ENCODE results near the gene ATOX1. TPM values are rescaled to one million over a fixed set of nuclear protein-coding genes. Genes with fewer than 3 reads are reported as not detected.

ATOX1 gene
- total RNA-seq, 2 experiments from 2014 or later = 83.1 to 89.9 TPM

DNA sequence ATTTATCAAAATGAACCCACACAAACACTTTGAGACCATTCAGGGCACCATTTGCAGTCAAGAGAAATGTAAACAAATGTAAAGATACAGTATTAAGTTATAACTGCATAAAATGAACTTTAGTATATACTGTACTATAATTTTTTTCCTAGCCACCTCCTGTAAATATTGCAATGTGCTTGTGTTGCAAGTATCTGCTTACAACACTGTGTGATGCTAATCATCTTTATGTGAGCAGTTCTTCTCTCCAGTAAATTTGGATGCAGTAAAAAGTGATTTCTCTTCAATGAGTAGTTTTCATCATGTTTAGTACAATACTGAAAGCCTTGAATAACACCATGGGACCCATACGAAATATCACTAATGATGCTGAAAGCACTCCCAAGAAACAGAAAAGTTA, 22.8 kb upstream of the ATOX1 start:
- ChIA-PET POLR2A (interaction anchor here (1.1 kb wide), 1 partner anchor 8 kb away, joined by 5 read pairs; no protein-coding TSS in a partner anchor), CTCF (interaction anchor here (1.3 kb wide), 1 partner anchor 10 kb away, joined by 3 read pairs; the partner anchor contains the start of gene G3BP1)
- H3K4me3 Mint-ChIP-seq = no peak overlapping the region
- H3K9me3 Mint-ChIP-seq = no peaks in the 10 kb centered on the region
- peaks cover 84% of the 10 kb centered on the region for H3K4me1 Mint-ChIP-seq (ENCODE audit: low read depth)
- H3K27me3 Mint-ChIP-seq = no peaks in the 10 kb centered on the region
- H3K27ac Mint-ChIP-seq = no peak overlapping the region
- intact Hi-C loops (cut with micrococcal nuclease) = no loop called here
- peaks cover 24% of the 10 kb centered on the region for H3K36me3 Mint-ChIP-seq
- DNase-seq = no peak

- DNase-seq = no peak
- Mint-ChIP-seq H3K4me1 (ENCODE audit: low read depth) (peaks cover 85% of the 10 kb centered on the region), H3K36me3 (peaks cover 29% of the 10 kb centered on the region), H3K4me3 (no peak overlapping the region), H3K27ac (no peak overlapping the region), H3K27me3 (no peaks in the 10 kb centered on the region), H3K9me3 (no peaks in the 10 kb centered on the region)
- POLR2A ChIA-PET = no interaction called here
- intact Hi-C loops (cut with micrococcal nuclease) = no loop called here
- CTCF ChIA-PET = no interaction called here
Observed at GRCh38 chr5:151780348-151780747, 21.9 kb upstream of the ATOX1 start.

DNA sequence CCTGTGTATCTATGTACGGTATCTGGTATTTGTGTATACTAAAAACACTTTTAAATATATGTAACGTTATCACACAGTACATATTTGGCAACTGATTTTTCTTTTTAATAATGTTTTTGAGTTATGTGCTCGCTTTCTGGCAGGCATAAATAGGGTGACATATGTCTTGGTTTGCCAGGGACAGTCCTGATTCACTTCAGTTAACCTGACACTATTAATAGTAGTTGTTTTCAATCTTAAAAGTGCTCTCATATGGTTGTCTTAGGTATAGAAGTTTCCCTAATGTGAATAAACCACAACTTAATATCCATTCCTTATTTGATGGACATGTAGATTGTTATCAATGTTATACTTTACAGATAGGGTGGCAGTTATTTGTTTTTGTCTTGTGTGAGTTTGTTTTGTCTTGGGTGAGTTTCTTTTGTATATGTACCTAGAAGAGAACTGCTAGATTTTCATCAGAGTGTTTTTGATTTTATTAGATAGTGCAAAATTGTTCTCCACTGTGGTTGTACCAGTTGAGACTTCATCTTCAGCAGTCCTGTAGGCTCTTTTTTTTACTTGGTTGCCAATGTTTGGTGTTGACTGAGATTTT, 21.2 kb upstream of the ATOX1 start:
- DNase-seq = no peak
- H3K9me3 Mint-ChIP-seq = no peaks in the 10 kb centered on the region
- CTCF ChIA-PET = no interaction called here
- no peak overlapping the region for H3K4me3 Mint-ChIP-seq
- POLR2A ChIA-PET = no interaction called here
- intact Hi-C loops (cut with micrococcal nuclease) = loop anchor here (10.0 kb wide), 1 partner anchor 695 kb away; the partner anchor contains the start of gene TNIP1
- peaks cover 86% of the 10 kb centered on the region for H3K4me1 Mint-ChIP-seq (ENCODE audit: low read depth)
- H3K36me3 Mint-ChIP-seq = peaks cover 29% of the 10 kb centered on the region
- H3K27me3 Mint-ChIP-seq = no peaks in the 10 kb centered on the region
- H3K27ac Mint-ChIP-seq = peak overlapping the region; percentile 49

- peaks cover 44% of the 10 kb centered on the region for H3K36me3 Mint-ChIP-seq
- H3K27ac Mint-ChIP-seq = no peak overlapping the region
- no peaks in the 10 kb centered on the region for H3K9me3 Mint-ChIP-seq
- POLR2A ChIA-PET = interaction anchor here (1.6 kb wide), 1 partner anchor 10 kb away, joined by 5 read pairs; no protein-coding TSS in a partner anchor
- peak overlapping the region; percentile 46 for H3K4me3 Mint-ChIP-seq
- no peaks in the 10 kb centered on the region for H3K27me3 Mint-ChIP-seq
- H3K4me1 Mint-ChIP-seq (ENCODE audit: low read depth) = peaks cover 64% of the 10 kb centered on the region
- intact Hi-C loops (cut with micrococcal nuclease) = loop anchor here (10.0 kb wide), 1 partner anchor 690 kb away; the partner anchor contains the start of gene TNIP1
- no peak for DNase-seq
- CTCF ChIA-PET = interaction anchor here (0.9 to 1.3 kb wide), 2 partner anchors 10 to 34 kb away, joined by 3 to 4 read pairs; no protein-coding TSS in a partner anchor
Observed at GRCh38 chr5:151775025-151775606, 16.7 kb upstream of the ATOX1 start.

GRCh38 chr5:151773951-151774350, 15.5 kb upstream of the ATOX1 start:
- Mint-ChIP-seq H3K27ac (peak overlapping the region; percentile 20), H3K9me3 (no peaks in the 10 kb centered on the region), H3K27me3 (no peaks in the 10 kb centered on the region), H3K4me3 (peak overlapping the region; percentile 85), H3K36me3 (peaks cover 38% of the 10 kb centered on the region), H3K4me1 (ENCODE audit: low read depth) (peaks cover 55% of the 10 kb centered on the region)
- ChIA-PET CTCF (interaction anchor here (0.9 to 1.9 kb wide), 3 partner anchors 113 to 369 kb away, joined by 5 to 10 read pairs (median 7); no protein-coding TSS in a partner anchor), POLR2A (interaction anchor here (1.3 to 1.6 kb wide), 2 partner anchors 11 to 17 kb away, joined by 5 to 8 read pairs; no protein-coding TSS in a partner anchor)
- DNase-seq = no peak
- intact Hi-C loops (cut with micrococcal nuclease) = loop anchor here (5.0 to 10.0 kb wide), 4 partner anchors 368 to 689 kb away; partner anchors contain the start of gene TNIP1

- H3K27ac Mint-ChIP-seq = peak overlapping the region; percentile 75
- H3K36me3 Mint-ChIP-seq = peaks cover 34% of the 10 kb centered on the region
- no peak for DNase-seq
- no peaks in the 10 kb centered on the region for H3K9me3 Mint-ChIP-seq
- ChIA-PET POLR2A (interaction anchor here (0.7 to 4.1 kb wide), 7 partner anchors 9 to 521 kb away, joined by 3 to 71 read pairs (median 6); partner anchors contain the start of genes ATOX1 and GM2A), CTCF (interaction anchor here (1.2 to 1.9 kb wide), 3 partner anchors 112 to 370 kb away, joined by 5 to 8 read pairs (median 7); no protein-coding TSS in a partner anchor)
- H3K4me1 Mint-ChIP-seq (ENCODE audit: low read depth) = peaks cover 47% of the 10 kb centered on the region
- intact Hi-C loops (cut with micrococcal nuclease) = loop anchor here (5.0 to 10.0 kb wide), 4 partner anchors 369 to 688 kb away; partner anchors contain the start of gene TNIP1
- peak overlapping the region; percentile 85 for H3K4me3 Mint-ChIP-seq
- no peaks in the 10 kb centered on the region for H3K27me3 Mint-ChIP-seq
Observed at GRCh38 chr5:151772846-151773561, 14.6 kb upstream of the ATOX1 start.

DNA sequence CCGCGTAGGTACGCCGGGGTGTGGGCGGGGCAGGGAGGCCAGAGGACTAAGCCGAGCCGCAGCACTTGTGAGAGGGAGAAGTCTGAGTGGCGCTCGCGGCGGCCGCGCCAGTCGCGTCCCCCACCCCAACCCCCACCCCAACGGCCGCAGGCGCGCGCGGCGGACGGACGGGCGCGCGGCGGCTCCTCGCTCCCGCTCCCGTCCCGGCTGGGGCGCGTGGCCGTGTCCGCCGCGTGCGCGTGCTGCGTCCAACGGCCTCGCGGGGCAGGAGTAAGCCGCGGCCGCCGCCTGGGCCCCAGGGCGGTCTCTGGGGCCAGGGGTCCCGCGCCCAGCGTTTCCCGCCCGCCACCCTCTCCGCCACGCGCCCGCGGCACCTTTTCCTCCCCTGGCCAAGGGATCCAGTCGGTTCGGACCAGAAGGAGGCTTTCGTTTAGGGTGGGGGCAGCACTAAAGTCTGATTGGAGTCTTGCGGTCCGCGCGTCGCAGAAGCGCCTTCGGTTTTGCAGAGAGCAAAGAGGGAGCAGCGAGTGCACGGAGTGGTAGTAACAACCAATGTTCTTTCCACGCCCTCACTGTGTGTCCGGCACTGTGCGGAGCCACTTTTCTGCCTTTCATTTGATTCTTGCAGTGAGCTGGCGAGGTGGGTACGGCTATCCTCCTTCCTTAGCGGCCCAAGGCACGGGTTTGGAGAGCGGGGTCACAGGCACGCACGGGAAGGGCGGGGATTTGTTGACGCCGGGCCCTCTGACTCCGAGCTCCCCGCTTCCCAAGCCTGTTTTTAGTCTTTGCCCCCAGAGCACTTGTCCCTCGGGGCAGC, 13.8 kb upstream of the ATOX1 start:
- Mint-ChIP-seq H3K27me3 (no peaks in the 10 kb centered on the region), H3K27ac (peak overlapping the region; percentile 75), H3K4me3 (peak overlapping the region; percentile 85), H3K36me3 (peaks cover 27% of the 10 kb centered on the region), H3K9me3 (no peaks in the 10 kb centered on the region), H3K4me1 (ENCODE audit: low read depth) (peaks cover 39% of the 10 kb centered on the region)
- ChIA-PET CTCF (interaction anchor here (0.5 to 3.9 kb wide), 15 partner anchors 10 to 1072 kb away, joined by 3 to 39 read pairs (median 7); partner anchors contain the start of genes ATOX1, RBM22 and SLC36A1), POLR2A (interaction anchor here (0.7 to 4.1 kb wide), 9 partner anchors 9 to 520 kb away, joined by 3 to 71 read pairs (median 6); partner anchors contain the start of genes ATOX1 and GM2A)
- DNase-seq = peak; percentile 60
- intact Hi-C loops (cut with micrococcal nuclease) = loop anchor here (5.0 to 10.0 kb wide), 4 partner anchors 370 to 687 kb away; partner anchors contain the start of gene TNIP1

- CTCF ChIA-PET = interaction anchor here (0.5 to 3.9 kb wide), 22 partner anchors 10 to 1071 kb away, joined by 3 to 39 read pairs (median 4); partner anchors contain the start of genes ATOX1, RBM22 and SLC36A1
- peak within 1 kb of the TSS; percentile 85 for H3K4me3 Mint-ChIP-seq
- H3K27me3 Mint-ChIP-seq = no peaks in the 10 kb centered on the region
- DNase-seq = peak; percentile 100
- H3K36me3 Mint-ChIP-seq = peaks cover 22% of the 10 kb centered on the region
- POLR2A ChIA-PET = interaction anchor here (1.7 to 4.1 kb wide), 7 partner anchors 10 to 519 kb away, joined by 5 to 71 read pairs (median 6); partner anchors contain the start of genes ATOX1 and GM2A
- peak within 1 kb of the TSS; percentile 75 for H3K27ac Mint-ChIP-seq
- H3K4me1 Mint-ChIP-seq (ENCODE audit: low read depth) = peaks cover 33% of the 10 kb centered on the region
- intact Hi-C loops (cut with micrococcal nuclease) = loop anchor here (1.0 to 10.0 kb wide), 13 partner anchors 13 to 687 kb away; partner anchors contain the start of genes ATOX1, SLC36A1 and TNIP1
- H3K9me3 Mint-ChIP-seq = no peaks in the 10 kb centered on the region
Observed at GRCh38 chr5:151771259-151772028, 13.0 kb upstream of the ATOX1 start, which contains the start of gene G3BP1. Gene G3BP1 (plus strand): TSS chr5:151771954. CDS start chr5:151786621, 14,667 bp downstream.

GRCh38 chr5:151770383-151771258, 12.2 kb upstream of the ATOX1 start:
- H3K27ac Mint-ChIP-seq = no peak overlapping the region
- H3K36me3 Mint-ChIP-seq = peaks cover 17% of the 10 kb centered on the region
- H3K4me3 Mint-ChIP-seq = no peak overlapping the region
- intact Hi-C loops (cut with micrococcal nuclease) = loop anchor here (1.0 to 10.0 kb wide), 13 partner anchors 12 to 686 kb away; partner anchors contain the start of genes ATOX1, SLC36A1 and TNIP1
- no peaks in the 10 kb centered on the region for H3K9me3 Mint-ChIP-seq
- H3K4me1 Mint-ChIP-seq (ENCODE audit: low read depth) = peaks cover 24% of the 10 kb centered on the region
- DNase-seq = no peak
- no peaks in the 10 kb centered on the region for H3K27me3 Mint-ChIP-seq
- POLR2A ChIA-PET = interaction anchor here (1.8 to 4.1 kb wide), 6 partner anchors 10 to 112 kb away, joined by 5 to 71 read pairs (median 7); partner anchors contain the start of gene ATOX1
- CTCF ChIA-PET = interaction anchor here (0.6 to 3.9 kb wide), 19 partner anchors 9 to 323 kb away, joined by 3 to 39 read pairs (median 6); partner anchors contain the start of genes ATOX1 and SLC36A1
